Inferior parietal cortex (tissue), 1 donor: ENCODE data around the gene CPEB4.
A peak's percentile ranks its signal among the peaks of the same experiment; 100 is the strongest.

Experiments
- DNase-seq: peaks from one replicate; pipeline ENCODE4 v3.0.0-alpha.2; 2016; ENCODE audit errors: extremely low spot score

The CPEB4 gene

GRCh38 chr5:173858670-173859407, 29.3 kb upstream of the CPEB4 start:
- no peak for DNase-seq

- DNase-seq: no peak
Measured at GRCh38 chr5:173859408-173860159, 28.6 kb upstream of the CPEB4 start.

GRCh38 chr5:173862047-173862477, 26.1 kb upstream of the CPEB4 start:
- DNase-seq: no peak

- no peak for DNase-seq
Measured at GRCh38 chr5:173863359-173863758, 24.8 kb upstream of the CPEB4 start.

- no peak for DNase-seq
Measured at GRCh38 chr5:173864126-173865050, 23.8 kb upstream of the CPEB4 start.

- DNase-seq: peak; percentile 80
Measured at GRCh38 chr5:173866243-173866857, 21.8 kb upstream of the CPEB4 start.

- DNase-seq: peak; percentile 85
Measured at GRCh38 chr5:173866858-173867679, 21.1 kb upstream of the CPEB4 start.

GRCh38 chr5:173868096-173868880, 19.9 kb upstream of the CPEB4 start:
- no peak for DNase-seq

GRCh38 chr5:173869316-173869715, 18.8 kb upstream of the CPEB4 start:
- peak; percentile 71 for DNase-seq

- DNase-seq: no peak
Measured at GRCh38 chr5:173872957-173873305, 15.2 kb upstream of the CPEB4 start.

GRCh38 chr5:173873306-173873922, 14.7 kb upstream of the CPEB4 start:
- DNase-seq: no peak

GRCh38 chr5:173875189-173875588, 13.0 kb upstream of the CPEB4 start:
- no peak for DNase-seq

GRCh38 chr5:173878224-173878967, 9.8 kb upstream of the CPEB4 start:
- DNase-seq: no peak

- DNase-seq: no peak
Measured at GRCh38 chr5:173880306-173880985, 7.7 kb upstream of the CPEB4 start.

GRCh38 chr5:173881811-173882575, 6.2 kb upstream of the CPEB4 start:
- DNase-seq: no peak

GRCh38 chr5:173882632-173883031, 5.5 kb upstream of the CPEB4 start:
- DNase-seq: no peak

- no peak for DNase-seq
Measured at GRCh38 chr5:173883347-173883924, 4.7 kb upstream of the CPEB4 start.
